Hepatocyte (in vitro differentiated cells): Measurements from ENCODE around the gene C7orf57.

Source experiments
- EZH2 ChIP-seq: fragments of 200-600 bp; sonication (generic); IDR thresholded peaks from 2 replicates; pipeline ENCODE4 v1.6.1; 2016; ENCODE audit warnings: antibody characterized with exemption, mild to moderate bottlenecking, borderline replicate concordance
- EZH2phosphoT487 ChIP-seq: fragments of 200-600 bp; sonication (generic); IDR thresholded peaks from one replicate; pipeline ENCODE4 v1.6.1; 2018; ENCODE audit warnings: antibody characterized with exemption, mild to moderate bottlenecking, low read depth, moderate library complexity; ENCODE audit not compliant: unreplicated experiment, severe bottlenecking
- TF ChIP-seq, protein P1 (sequence below): fragments of 200-600 bp; sonication (generic); IDR thresholded peaks from 2 replicates; pipeline ENCODE4 v1.5.1; 2016; ENCODE audit warnings: antibody characterized with exemption, mild to moderate bottlenecking; ENCODE audit not compliant: poor library complexity

DNA sequence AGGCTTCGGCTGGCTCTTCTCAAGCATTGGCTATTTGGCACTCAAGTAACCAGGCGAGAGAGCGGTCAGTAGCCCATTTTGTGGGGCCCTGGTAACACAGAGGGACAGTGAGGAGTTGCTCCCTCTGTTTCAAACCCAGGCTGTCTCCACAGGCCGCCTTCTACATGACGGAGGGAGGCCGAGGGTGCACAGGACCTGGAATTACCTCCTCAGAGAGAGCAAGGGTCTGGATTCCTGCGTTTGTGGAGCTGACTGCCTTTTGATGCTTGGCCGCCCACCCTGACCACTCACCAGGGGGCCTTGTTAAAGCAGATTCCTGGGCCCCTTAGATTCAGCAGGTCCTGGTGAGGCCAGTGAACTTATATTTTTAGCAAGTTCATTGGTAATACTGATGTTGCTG, 66.0 kb downstream of the C7orf57 start:
- TF ChIP-seq, protein P1, sequence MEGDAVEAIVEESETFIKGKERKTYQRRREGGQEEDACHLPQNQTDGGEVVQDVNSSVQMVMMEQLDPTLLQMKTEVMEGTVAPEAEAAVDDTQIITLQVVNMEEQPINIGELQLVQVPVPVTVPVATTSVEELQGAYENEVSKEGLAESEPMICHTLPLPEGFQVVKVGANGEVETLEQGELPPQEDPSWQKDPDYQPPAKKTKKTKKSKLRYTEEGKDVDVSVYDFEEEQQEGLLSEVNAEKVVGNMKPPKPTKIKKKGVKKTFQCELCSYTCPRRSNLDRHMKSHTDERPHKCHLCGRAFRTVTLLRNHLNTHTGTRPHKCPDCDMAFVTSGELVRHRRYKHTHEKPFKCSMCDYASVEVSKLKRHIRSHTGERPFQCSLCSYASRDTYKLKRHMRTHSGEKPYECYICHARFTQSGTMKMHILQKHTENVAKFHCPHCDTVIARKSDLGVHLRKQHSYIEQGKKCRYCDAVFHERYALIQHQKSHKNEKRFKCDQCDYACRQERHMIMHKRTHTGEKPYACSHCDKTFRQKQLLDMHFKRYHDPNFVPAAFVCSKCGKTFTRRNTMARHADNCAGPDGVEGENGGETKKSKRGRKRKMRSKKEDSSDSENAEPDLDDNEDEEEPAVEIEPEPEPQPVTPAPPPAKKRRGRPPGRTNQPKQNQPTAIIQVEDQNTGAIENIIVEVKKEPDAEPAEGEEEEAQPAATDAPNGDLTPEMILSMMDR: no peak
- TF ChIP-seq EZH2: no peak
- no peak for TF ChIP-seq EZH2phosphoT487
